GM13976 (cell line): ENCODE results near the gene HPGD.

Source experiments
- DNase-seq: peaks from one replicate; pipeline ENCODE4 v3.0.0; 2012; ENCODE audit warnings: low spot score
- CTCF ChIP-seq: IDR thresholded peaks from 2 replicates; pipeline ENCODE4 v1.5.1; 2012; ENCODE audit warnings: borderline replicate concordance, mild to moderate bottlenecking; ENCODE audit not compliant: insufficient read depth; ENCODE audit errors: extremely low read depth, missing control alignments, control extremely low read depth
- in situ Hi-C: fragments of 300-500 bp; cut with MboI; formaldehyde crosslinking; loops from one replicate; pipeline ENCODE4 v1.12.0; 2022; ENCODE audit warnings: low sequenced_read_pairs, mixed read lengths, inconsistent platforms; ENCODE audit not compliant: unreplicated experiment

The HPGD gene

DNA sequence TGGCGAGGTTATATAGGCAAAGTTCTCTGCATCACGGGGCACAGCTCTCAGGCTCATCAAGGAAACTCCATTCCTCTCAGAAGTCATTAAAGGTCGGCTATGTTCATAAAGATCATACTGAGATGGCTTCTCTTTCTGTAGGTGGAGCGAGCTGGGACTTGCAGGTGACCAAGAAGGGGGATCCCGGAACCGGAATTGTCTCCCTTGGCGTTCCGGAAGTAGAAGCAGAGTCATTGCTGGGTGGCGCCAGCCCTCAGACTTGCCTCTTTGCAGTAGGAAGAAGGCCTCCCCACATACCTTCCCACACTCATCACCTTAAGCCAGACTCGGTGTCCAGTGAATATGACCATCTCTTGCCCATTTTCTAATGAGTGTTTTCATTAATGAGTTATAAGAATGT lies 17.9 kb upstream of the HPGD start:
- TF ChIP-seq CTCF: no peak
- in situ Hi-C loops: no loop called here

GRCh38 chr4:174539571-174539970 lies 17.3 kb upstream of the HPGD start:
- in situ Hi-C loops: no loop called here
- no peak for TF ChIP-seq CTCF
- DNase-seq: no peak

More for the DNA sequence above, 17.9 kb upstream of the HPGD start:
- DNase-seq: no peak

DNA sequence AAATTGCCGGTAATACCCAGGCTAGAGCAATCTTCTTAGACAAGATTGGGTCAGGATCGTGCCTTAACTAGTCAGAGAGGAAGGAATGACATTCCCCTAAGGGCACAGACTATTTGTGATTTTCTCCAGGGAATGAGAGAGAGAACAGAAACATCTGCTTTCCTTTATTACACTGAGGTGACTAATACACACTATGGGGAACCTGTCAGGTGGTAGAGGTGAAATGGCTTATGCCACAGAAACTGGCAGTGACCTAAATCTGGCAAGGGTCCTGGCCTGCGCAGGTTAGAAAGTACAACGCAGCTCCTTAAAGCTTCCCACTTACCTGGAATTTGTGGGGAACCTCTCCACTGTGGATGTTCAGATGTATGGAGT lies 16.6 kb upstream of the HPGD start:
- DNase-seq: no peak
- in situ Hi-C loops: no loop called here
- no peak for TF ChIP-seq CTCF

GRCh38 chr4:174538123-174538875 lies 16.0 kb upstream of the HPGD start:
- TF ChIP-seq CTCF: no peak
- peak; percentile 18 for DNase-seq
- in situ Hi-C loops: no loop called here

DNA sequence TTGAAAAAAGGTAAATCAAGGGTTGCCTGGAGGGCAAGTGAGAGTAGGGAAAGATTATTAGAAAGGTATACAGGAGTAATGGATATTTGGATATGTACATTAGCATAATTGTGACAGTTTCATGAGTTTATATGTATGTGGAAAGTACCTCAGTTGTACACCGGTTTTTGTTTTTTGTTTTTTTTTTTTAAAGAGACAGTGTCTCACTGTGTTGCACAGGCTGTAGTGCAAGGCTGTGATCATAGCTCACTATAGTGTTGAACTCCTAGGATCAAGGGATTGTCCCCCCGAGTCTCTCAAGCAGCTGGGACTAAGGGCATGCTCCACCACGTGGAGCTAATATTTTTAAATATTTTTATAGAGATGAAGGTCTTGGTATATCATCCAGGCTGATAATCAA lies 15.3 kb upstream of the HPGD start:
- in situ Hi-C loops: no loop called here
- DNase-seq: no peak
- TF ChIP-seq CTCF: no peak

DNA sequence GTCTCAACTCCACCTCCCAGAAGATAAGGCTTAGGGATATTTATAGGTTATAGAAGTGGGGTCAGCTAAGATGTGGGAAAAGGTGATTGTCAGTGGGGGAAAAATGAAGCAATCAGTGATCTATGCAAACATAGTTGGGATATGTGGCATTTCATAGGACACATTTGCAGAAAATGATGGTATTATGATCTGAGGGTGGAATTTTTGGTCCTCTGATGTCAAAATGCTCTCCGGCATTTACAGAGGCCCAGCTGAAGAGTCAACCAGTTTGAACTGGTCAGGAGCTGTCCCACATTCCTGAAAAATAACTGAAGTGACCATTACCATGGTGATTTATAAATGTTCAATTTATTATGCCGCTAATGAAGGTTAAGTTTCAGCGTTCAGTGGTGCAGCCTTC lies 12.2 kb upstream of the HPGD start:
- TF ChIP-seq CTCF: no peak
- in situ Hi-C loops: no loop called here
- no peak for DNase-seq

GRCh38 chr4:174532445-174532844 lies 10.2 kb upstream of the HPGD start:
- DNase-seq: no peak
- TF ChIP-seq CTCF: no peak
- in situ Hi-C loops: no loop called here
